Measurements from ENCODE around the gene ROBO1. TPM values are rescaled to one million over a fixed set of nuclear protein-coding genes. Genes with fewer than 3 reads are reported as not detected.

ROBO1 gene
- total and polyA plus RNA-seq, 2 of the 8 experiments (the other 6 are each of a cell fraction or from before 2014, with no cell fraction given), result 51.4 to 91.0 TPM

GRCh38 chr3:78825858-78826215, 942.0 kb downstream of the ROBO1 start:
- TF ChIP-seq TCF12 (IDR thresholded peaks at IDR 0.05; ENCODE audit: low read depth, low read length) (no peak), ZNF274 (IDR thresholded peaks at IDR 0.05; ENCODE audit: borderline replicate concordance, extremely low read depth, low read length) (no peak), GABPA (IDR thresholded peaks at IDR 0.05; ENCODE audit: borderline replicate concordance, insufficient read depth, low read length) (no peak)
- Histone ChIP-seq H3K23me2 (ENCODE audit: low read depth, low read length) (no peaks in the 10 kb centered on the region), H3K4me3 (ENCODE audit: extremely low read depth in 1 of 4, insufficient read depth in 2 of 4, low read depth in 3 of 4, low read length in 4 of 4) (no peak overlapping the region), H3K4me2 (ENCODE audit: insufficient read depth in 1 of 2, low read depth in 2 of 2, low read length in 2 of 2) (no peak overlapping the region), H3K4me1 (replicated peaks in 1 of 4; ENCODE audit: control insufficient read depth in 3 of 4, insufficient read depth in 4 of 4, low read length in 3 of 4) (no peaks in the 10 kb centered on the region), H3K79me2 (ENCODE audit: control insufficient read depth in 1 of 2, insufficient read depth in 2 of 2, low read length in 2 of 2) (peaks cover 0 to 3% of the 10 kb centered on the region in 2 experiments; a peak in 1 of 4 replicates), H2AFZ (ENCODE audit: low read length) (no peak overlapping the region), H2BK15ac (ENCODE audit: low read length) (no peak overlapping the region), H2BK120ac (replicated peaks; ENCODE audit: low read depth, low read length) (no peak overlapping the region), H3K14ac (ENCODE audit: insufficient read length) (no peak overlapping the region), H2BK12ac (ENCODE audit: low read depth, low read length) (no peak overlapping the region), H3K36me3 (ENCODE audit: control insufficient read depth in 2 of 4, insufficient read depth in 4 of 4, low read length in 3 of 4) (no peaks in the 10 kb centered on the region), H2BK5ac (ENCODE audit: low read depth, low read length) (no peak overlapping the region), H4K91ac (replicated peaks; ENCODE audit: insufficient read length, low read length) (no peak overlapping the region), H3K4ac (replicated peaks; ENCODE audit: insufficient read length, low read depth, low read length) (no peak overlapping the region), H2AK5ac (ENCODE audit: low read depth, low read length) (no peak overlapping the region), H4K8ac (ENCODE audit: extremely low read depth, insufficient read depth, low read length) (no peak overlapping the region), H3K23ac (ENCODE audit: insufficient read length) (no peak overlapping the region), H3K9me3 (ENCODE audit: insufficient read depth in 2 of 2, low read depth in 1 of 2, low read length in 1 of 2) (no peaks in the 10 kb centered on the region), H4K5ac (ENCODE audit: insufficient read length, low read depth, low read length) (no peak overlapping the region), H3K18ac (ENCODE audit: extremely low read depth, low read length) (no peak overlapping the region), H3K27me3 (replicated peaks in 1 of 4; ENCODE audit: control insufficient read depth in 3 of 4, extremely low read depth in 1 of 4, insufficient read depth in 3 of 4, low read length in 3 of 4) (no peaks in the 10 kb centered on the region), H3K79me1 (ENCODE audit: low read depth, low read length) (0 out of 2 replicates have a peak, but pooled peaks cover 2% of the 10 kb centered on the region), H4K20me1 (replicated peaks in 1 of 2; ENCODE audit: control insufficient read depth in 1 of 2, insufficient read depth in 2 of 2, low read length in 2 of 2) (peaks cover 0 to 1% of the 10 kb centered on the region in 2 experiments), H2BK20ac (ENCODE audit: low read length) (no peak overlapping the region), H3K56ac (replicated peaks; ENCODE audit: insufficient read length, low read depth, low read length) (no peak overlapping the region), H3K27ac (ENCODE audit: low read depth, low read length) (no peak overlapping the region), H3K9ac (replicated peaks in 1 of 4; ENCODE audit: extremely low read depth in 1 of 4, low read depth in 3 of 4, low read length in 3 of 4) (no peak overlapping the region)
- POLR2A ChIA-PET (ENCODE audit: partially characterized antibody), result no interaction called here
- DNase-seq (ENCODE audit: low read depth in 1 of 2, low spot score in 2 of 2), result no peak
- CTCF ChIA-PET (ENCODE audit: partially characterized antibody), result no interaction called here
- FAIRE-seq, result no peak
